Rectal smooth muscle tissue (tissue), 1 donor: ENCODE results near the gene PRR36.
"Not testable (repeated sequence)": the region's sequence is repeated elsewhere in the genome, so short reads cannot be mapped to it uniquely, and the experiment has no call there.

Experiments used
- H3K27ac ChIP-seq: one replicate; pipeline ENCODE4 v1.7.0; 2013; ENCODE audit warnings: low read depth, low read length, inconsistent platforms
- H3K27me3 ChIP-seq: one replicate; pipeline ENCODE4 v1.7.0; 2013; ENCODE audit warnings: low read length; ENCODE audit not compliant: control insufficient read depth, insufficient read depth
- H3K36me3 ChIP-seq: one replicate; pipeline ENCODE4 v1.7.0; 2013; ENCODE audit warnings: low read length; ENCODE audit not compliant: control insufficient read depth, insufficient read depth
- H3K4me1 ChIP-seq: one replicate; pipeline ENCODE4 v1.7.0; 2013; ENCODE audit warnings: low read length; ENCODE audit not compliant: control insufficient read depth, insufficient read depth
- H3K4me3 ChIP-seq: one replicate; pipeline ENCODE4 v1.7.0; 2013; ENCODE audit warnings: low read length
- H3K9ac ChIP-seq: one replicate; pipeline ENCODE4 v1.7.0; 2013; ENCODE audit warnings: low read length

Gene PRR36

GRCh38 chr19:7863971-7864689, 10.1 kb downstream of the PRR36 start:
- Histone ChIP-seq H3K36me3 (no peaks in the 10 kb centered on the region), H3K4me3 (no peak overlapping the region), H3K27ac (no peak overlapping the region), H3K9ac (no peak overlapping the region), H3K4me1 (peaks cover 9% of the 10 kb centered on the region), H3K27me3 (peaks cover 40% of the 10 kb centered on the region)

GRCh38 chr19:7863157-7863970, 10.8 kb downstream of the PRR36 start:
- no peak overlapping the region for H3K9ac ChIP-seq
- H3K4me1 ChIP-seq, result peaks cover 5% of the 10 kb centered on the region
- H3K4me3 ChIP-seq, result no peak overlapping the region
- H3K27ac ChIP-seq, result no peak overlapping the region
- H3K27me3 ChIP-seq, result peaks cover 40% of the 10 kb centered on the region
- no peaks in the 10 kb centered on the region for H3K36me3 ChIP-seq

GRCh38 chr19:7862413-7862951, 11.7 kb downstream of the PRR36 start:
- Histone ChIP-seq H3K36me3 (no peaks in the 10 kb centered on the region), H3K27me3 (peaks cover 40% of the 10 kb centered on the region), H3K9ac (no peak overlapping the region), H3K27ac (no peak overlapping the region), H3K4me1 (peaks cover 4% of the 10 kb centered on the region), H3K4me3 (peak overlapping the region; percentile 46)

GRCh38 chr19:7861619-7862412, 12.4 kb downstream of the PRR36 start:
- Histone ChIP-seq H3K4me3 (peak overlapping the region; percentile 46), H3K27me3 (peaks cover 33% of the 10 kb centered on the region), H3K27ac (no peak overlapping the region), H3K36me3 (no peaks in the 10 kb centered on the region), H3K9ac (no peak overlapping the region), H3K4me1 (peaks cover 4% of the 10 kb centered on the region)

GRCh38 chr19:7860714-7861618, 13.2 kb downstream of the PRR36 start:
- no peak overlapping the region for H3K27ac ChIP-seq
- peaks cover 4% of the 10 kb centered on the region for H3K4me1 ChIP-seq
- H3K9ac ChIP-seq, result no peak overlapping the region
- no peaks in the 10 kb centered on the region for H3K36me3 ChIP-seq
- H3K4me3 ChIP-seq, result no peak overlapping the region
- H3K27me3 ChIP-seq, result peaks cover 31% of the 10 kb centered on the region

GRCh38 chr19:7859831-7860713, 14.1 kb downstream of the PRR36 start:
- Histone ChIP-seq H3K4me1 (peaks cover 4% of the 10 kb centered on the region), H3K9ac (no peak overlapping the region), H3K36me3 (no peaks in the 10 kb centered on the region), H3K27ac (no peak overlapping the region), H3K27me3 (peaks cover 25% of the 10 kb centered on the region), H3K4me3 (no peak overlapping the region)

- H3K4me1 ChIP-seq, H3K36me3 ChIP-seq, H3K4me3 ChIP-seq, H3K27ac ChIP-seq, H3K9ac ChIP-seq: not testable (repeated sequence)
- peaks cover 19% of the 10 kb centered on the region for H3K27me3 ChIP-seq
Measured at GRCh38 chr19:7859087-7859486, 15.1 kb downstream of the PRR36 start.

- Histone ChIP-seq H3K27me3 (peaks cover 19% of the 10 kb centered on the region), H3K4me1 (peaks cover 6% of the 10 kb centered on the region), H3K9ac (no peak overlapping the region), H3K4me3 (no peak overlapping the region), H3K36me3 (no peaks in the 10 kb centered on the region), H3K27ac (no peak overlapping the region)
Measured at GRCh38 chr19:7858109-7858770, 15.9 kb downstream of the PRR36 start.

GRCh38 chr19:7857727-7858108, 16.5 kb downstream of the PRR36 start:
- Histone ChIP-seq H3K4me3 (no peak overlapping the region), H3K27me3 (peaks cover 19% of the 10 kb centered on the region), H3K36me3 (no peaks in the 10 kb centered on the region), H3K4me1 (peaks cover 8% of the 10 kb centered on the region), H3K9ac (no peak overlapping the region), H3K27ac (no peak overlapping the region)

GRCh38 chr19:7856679-7857663, 17.2 kb downstream of the PRR36 start:
- Histone ChIP-seq H3K9ac (no peak overlapping the region), H3K27ac (no peak overlapping the region), H3K36me3 (no peaks in the 10 kb centered on the region), H3K27me3 (peaks cover 19% of the 10 kb centered on the region), H3K4me3 (no peak overlapping the region), H3K4me1 (peaks cover 5% of the 10 kb centered on the region)
